Pancreas (tissue), 10 donors: ENCODE measurements around the gene UNC5B. TPM values are rescaled to one million over a fixed set of nuclear protein-coding genes. Genes with fewer than 3 reads are reported as not detected.
A peak's percentile ranks its signal among the peaks of the same experiment; 100 is the strongest.

Experiments used
- ATAC-seq, 4 donors: fragments of 200-7000 bp; cut with Tn5 transposase; one replicate each; pipeline versions ENCODE4 v1.8.0 to v1.9.1; 2020; ENCODE audit warnings: mild to moderate bottlenecking in 4 of 4, moderate library complexity in 4 of 4
- DNase-seq, 6 donors: peaks; one replicate each; pipeline ENCODE4 v3.0.0-alpha.2; 2020
- FAIRE-seq: peaks from 2 replicates; lab custom pipeline; 2012; peaks lifted over from hg19 to GRCh38; lab: Jason Lieb, UNC
- H3K27ac ChIP-seq, 4 donors: fragments of 200-600 bp; sonication (generic); 1 replicate in 3 of 4; 2 replicates in 1 of 4; pipeline versions ENCODE4 v1.5.0 to v1.8.0; 2020
- H3K27me3 ChIP-seq, 4 donors: fragments of 200-600 bp; one replicate each; pipeline ENCODE4 v1.8.0; 2021
- H3K36me3 ChIP-seq, 3 donors: fragments of 200-600 bp; sonication (generic) in 1 of 3; one replicate each; pipeline versions ENCODE4 v1.5.0 to v1.8.0; 2020 to 2021
- H3K4me1 ChIP-seq, 3 donors: fragments of 200-600 bp; one replicate each; pipeline ENCODE4 v1.8.0; 2021
- H3K4me3 ChIP-seq, 4 donors: fragments of 200-600 bp; sonication (generic) in 2 of 4; one replicate each; pipeline versions ENCODE4 v1.5.0 to v1.8.0; 2020 to 2021
- H3K9me3 ChIP-seq, 4 donors: fragments of 200-600 bp; one replicate each; pipeline ENCODE4 v1.8.0; 2021
- WGBS, 2 donors: extraction: QIAGEN DNeasy Blood & Tissue Kit; methylation state at CpG; one replicate each; pipeline ENCODE4 v1.1.7; 2013; 5-methylcytosine and 5-hydroxymethylcytosine counted together
- intact Hi-C, 3 donors: fragments of 100-400 bp; cut with DNase I; formaldehyde crosslinking; loops; one replicate each; pipeline versions ENCODE4 v1.11.1 to v1.14.2; 2022
- polyA plus RNA-seq, 2 donors: library from polyadenylated mRNA; stranded (reverse); fragments of 200-250 nt; gene quantifications; one replicate each; pipeline ENCODE4 v1.2.3, GENCODE V29; 2013
- total RNA-seq, 6 donors: library from RNA; stranded (reverse); fragmentation: NEBNext Ultra II Directional in 4 of 6; extraction: Animal tissue kit (Norgen Biotek cat#: 25700) in 4 of 6; gene quantifications; one replicate each; pipeline versions ENCODE4 v1.2.1 to v1.2.4, GENCODE V29; 2021 to 2023
- TF ChIP-seq, protein P1 (sequence below), 4 donors: fragments of 200-600 bp; sonication (generic) in 3 of 4; IDR thresholded peaks; one replicate each; pipeline versions ENCODE4 v1.5.0 to v1.8.0; 2021; ENCODE audit warnings: antibody characterized with exemption in 4 of 4
- donor health status: healthy with polysubstance abuse.
- donor health status: DM: no; HTN: no; CAD: no; lungs with moderate emphysema.
- donor health status: DM: no; HTN: no; CAD: no.
- donor health status: control.
- donor health status: control.
- donor health status: Bipolar disorder and iron deficiency.
- donor health status: DM: yes; HTN: yes; CAD: no.
- donor health status: DM: no; HTN: no; CAD: no.
- donor health status: DM: no; HTN: no; CAD: no.
- donor health status: DM: yes; HTN: yes; CAD: no.

Gene UNC5B
- total and polyA plus RNA-seq, 8 donors: 2.4 to 7.7 (median 4.2) TPM

DNA sequence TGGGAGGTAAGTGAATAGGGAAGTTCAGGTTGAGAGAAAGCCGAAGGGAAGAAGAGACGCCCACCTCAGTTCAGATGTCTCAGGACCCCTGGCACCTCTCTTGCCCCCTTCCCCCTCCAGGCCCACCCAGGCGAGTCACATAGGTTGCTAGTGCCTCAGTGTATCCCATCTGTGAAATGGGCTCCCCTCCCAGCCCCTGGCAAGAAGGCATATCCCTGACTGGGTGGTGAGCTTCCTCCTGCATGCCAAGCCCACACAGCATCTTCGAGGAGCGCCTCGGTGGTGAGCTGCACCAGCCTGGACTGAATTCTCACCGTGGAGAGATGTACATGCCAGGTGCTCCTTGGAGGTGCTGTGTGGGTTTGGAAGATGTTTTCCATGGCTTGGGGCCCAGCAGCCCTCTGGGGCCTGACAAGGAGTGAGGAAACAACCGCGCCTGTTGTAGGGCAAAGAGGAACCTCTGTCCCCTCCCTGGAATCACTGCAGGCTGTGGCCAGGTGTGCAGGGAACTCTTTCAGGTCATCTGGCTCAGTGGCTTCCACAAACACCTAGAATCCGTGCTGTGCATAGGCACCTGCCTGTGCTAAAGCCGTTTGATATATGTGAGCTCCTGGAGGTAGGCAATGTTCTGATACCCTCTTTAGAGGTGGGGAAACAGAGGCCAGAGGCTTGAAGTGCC is 45.1 kb downstream of the UNC5B start:
- TF ChIP-seq, protein P1, sequence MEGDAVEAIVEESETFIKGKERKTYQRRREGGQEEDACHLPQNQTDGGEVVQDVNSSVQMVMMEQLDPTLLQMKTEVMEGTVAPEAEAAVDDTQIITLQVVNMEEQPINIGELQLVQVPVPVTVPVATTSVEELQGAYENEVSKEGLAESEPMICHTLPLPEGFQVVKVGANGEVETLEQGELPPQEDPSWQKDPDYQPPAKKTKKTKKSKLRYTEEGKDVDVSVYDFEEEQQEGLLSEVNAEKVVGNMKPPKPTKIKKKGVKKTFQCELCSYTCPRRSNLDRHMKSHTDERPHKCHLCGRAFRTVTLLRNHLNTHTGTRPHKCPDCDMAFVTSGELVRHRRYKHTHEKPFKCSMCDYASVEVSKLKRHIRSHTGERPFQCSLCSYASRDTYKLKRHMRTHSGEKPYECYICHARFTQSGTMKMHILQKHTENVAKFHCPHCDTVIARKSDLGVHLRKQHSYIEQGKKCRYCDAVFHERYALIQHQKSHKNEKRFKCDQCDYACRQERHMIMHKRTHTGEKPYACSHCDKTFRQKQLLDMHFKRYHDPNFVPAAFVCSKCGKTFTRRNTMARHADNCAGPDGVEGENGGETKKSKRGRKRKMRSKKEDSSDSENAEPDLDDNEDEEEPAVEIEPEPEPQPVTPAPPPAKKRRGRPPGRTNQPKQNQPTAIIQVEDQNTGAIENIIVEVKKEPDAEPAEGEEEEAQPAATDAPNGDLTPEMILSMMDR (IDR thresholded peaks at IDR 0.05): no peak
- intact Hi-C loops: no loop called here
- no peak overlapping the region for H3K27ac ChIP-seq
- no peaks in the 10 kb centered on the region for H3K4me1 ChIP-seq
- no peaks in the 10 kb centered on the region for H3K9me3 ChIP-seq
- FAIRE-seq: no peak
- ATAC-seq: no peak
- H3K27me3 ChIP-seq: no peaks in the 10 kb centered on the region
- DNase-seq: peak in 1 of 6 donors; percentile 35
- H3K36me3 ChIP-seq: no peaks in the 10 kb centered on the region
- 81% methylated on average over 11 of the region's 11 CpGs for WGBS, 2 donors
- no peak overlapping the region for H3K4me3 ChIP-seq

DNA sequence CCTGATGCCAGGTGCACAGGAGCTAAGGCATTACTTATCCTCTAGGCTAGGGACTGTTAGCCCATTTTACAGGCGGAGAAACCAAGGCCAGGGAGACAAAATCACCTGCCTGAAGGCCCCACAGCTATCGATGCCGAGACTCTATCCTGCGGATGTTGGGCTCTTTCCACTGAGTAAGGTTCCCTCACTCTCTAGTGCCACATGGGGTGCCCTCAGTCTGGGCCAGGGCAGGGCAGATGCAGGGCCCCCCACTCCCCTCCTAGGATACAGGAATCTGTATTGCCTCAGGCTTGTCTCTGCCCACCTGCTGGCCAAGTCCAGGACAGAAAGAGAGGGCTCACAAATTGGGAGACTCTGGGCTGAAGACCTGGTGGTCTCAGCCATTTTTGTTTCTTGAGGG is 45.7 kb downstream of the UNC5B start:
- Histone ChIP-seq H3K4me3 (no peak overlapping the region), H3K36me3 (no peaks in the 10 kb centered on the region), H3K27me3 (no peaks in the 10 kb centered on the region), H3K9me3 (no peaks in the 10 kb centered on the region), H3K4me1 (no peaks in the 10 kb centered on the region), H3K27ac (no peak overlapping the region)
- DNase-seq: peak in 1 of 6 donors; percentile 20
- TF ChIP-seq, protein P1 (IDR thresholded peaks at IDR 0.05): no peak
- no peak for ATAC-seq
- intact Hi-C loops: no loop called here
- WGBS, 2 donors: 83 to 95% methylated on average over 4 of the region's 4 CpGs
- no peak for FAIRE-seq

DNA sequence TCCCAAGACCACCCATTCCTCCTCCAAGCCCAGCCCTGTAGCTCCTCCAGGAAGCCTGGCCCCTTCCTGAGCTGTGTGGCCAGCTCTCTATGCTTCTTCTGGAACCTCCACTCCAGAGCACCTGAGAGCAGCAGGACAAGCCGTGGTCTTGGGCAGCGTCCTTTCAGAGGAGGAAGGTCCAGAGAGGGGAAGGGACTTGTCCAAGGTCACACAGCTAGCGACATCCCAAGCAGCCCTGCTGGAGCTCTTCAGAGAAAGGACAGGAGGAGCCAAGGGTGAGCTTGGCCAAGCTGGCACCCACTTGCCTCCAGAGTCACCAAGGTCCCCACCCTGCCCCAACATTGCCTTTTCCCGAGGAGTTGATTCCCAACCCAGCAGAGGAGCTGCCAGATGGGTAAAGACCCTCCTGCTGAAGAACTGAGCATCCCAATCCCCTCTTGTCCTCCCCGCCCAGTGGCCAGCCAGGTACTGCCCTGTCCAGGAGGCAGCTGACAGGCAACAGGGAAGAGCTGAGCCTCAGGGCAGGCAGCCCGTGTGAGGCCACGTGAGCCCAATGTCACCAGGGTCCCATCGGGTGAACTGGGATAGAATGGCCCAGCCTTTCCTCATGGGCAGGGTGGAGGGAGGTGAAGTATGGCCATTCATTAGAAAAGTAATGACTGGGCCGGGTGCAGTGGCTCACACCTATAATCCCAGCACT is 46.2 kb downstream of the UNC5B start:
- ATAC-seq: no peak
- peak in 1 of 6 donors; percentile 30 for DNase-seq
- TF ChIP-seq, protein P1 (IDR thresholded peaks at IDR 0.05): no peak
- Histone ChIP-seq H3K36me3 (no peaks in the 10 kb centered on the region), H3K27me3 (no peaks in the 10 kb centered on the region), H3K4me3 (no peak overlapping the region), H3K27ac (no peak overlapping the region), H3K4me1 (no peaks in the 10 kb centered on the region), H3K9me3 (no peaks in the 10 kb centered on the region)
- intact Hi-C loops: no loop called here
- WGBS, 2 donors: 88 to 96% methylated on average over 9 of the region's 9 CpGs
- no peak for FAIRE-seq

DNA sequence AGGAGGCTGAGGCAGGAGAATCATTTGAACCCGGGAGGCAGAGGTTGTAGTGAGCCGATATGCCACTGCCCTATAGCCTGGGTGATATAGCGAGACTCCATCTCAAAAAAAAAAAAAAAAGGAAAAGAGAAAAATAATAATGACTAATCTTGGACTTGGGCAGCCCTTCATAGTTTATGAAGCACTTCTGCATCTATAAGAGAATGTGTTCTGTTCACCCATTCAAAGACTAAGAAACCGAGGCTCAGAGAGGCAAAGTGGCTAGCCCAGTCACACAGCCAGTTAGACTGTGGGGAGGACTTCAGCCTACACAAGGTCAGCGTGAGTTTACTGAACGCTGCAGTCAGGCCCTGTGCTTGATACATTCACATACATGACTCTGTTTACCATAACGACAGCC is 46.9 kb downstream of the UNC5B start:
- TF ChIP-seq, protein P1 (IDR thresholded peaks at IDR 0.05): no peak
- WGBS, 2 donors: 88 to 89% methylated on average over 7 of the region's 7 CpGs
- ATAC-seq: no peak
- no peaks in the 10 kb centered on the region for H3K27me3 ChIP-seq
- no peak overlapping the region for H3K4me3 ChIP-seq
- DNase-seq: no peak
- intact Hi-C loops: no loop called here
- H3K4me1 ChIP-seq: no peaks in the 10 kb centered on the region
- H3K27ac ChIP-seq: no peak overlapping the region
- no peak for FAIRE-seq
- H3K36me3 ChIP-seq: no peaks in the 10 kb centered on the region
- no peaks in the 10 kb centered on the region for H3K9me3 ChIP-seq
